GM12892 (cell line): ENCODE results near the gene ODF2.

Experiments used
- POLR2A ChIP-seq: IDR thresholded peaks from 2 replicates; pipeline ENCODE4 v1.6.1; 2011; ENCODE audit warnings: low read depth, low read length, control low read depth
- POLR2AphosphoS5 ChIP-seq: IDR thresholded peaks from 2 replicates; pipeline ENCODE4 v1.6.1; 2011; ENCODE audit warnings: low read depth, low read length, control low read depth
- TAF1 ChIP-seq: IDR thresholded peaks from 2 replicates; pipeline ENCODE4 v1.6.1; 2011; ENCODE audit warnings: low read depth, mild to moderate bottlenecking, control low read depth, low read length, borderline replicate concordance

DNA sequence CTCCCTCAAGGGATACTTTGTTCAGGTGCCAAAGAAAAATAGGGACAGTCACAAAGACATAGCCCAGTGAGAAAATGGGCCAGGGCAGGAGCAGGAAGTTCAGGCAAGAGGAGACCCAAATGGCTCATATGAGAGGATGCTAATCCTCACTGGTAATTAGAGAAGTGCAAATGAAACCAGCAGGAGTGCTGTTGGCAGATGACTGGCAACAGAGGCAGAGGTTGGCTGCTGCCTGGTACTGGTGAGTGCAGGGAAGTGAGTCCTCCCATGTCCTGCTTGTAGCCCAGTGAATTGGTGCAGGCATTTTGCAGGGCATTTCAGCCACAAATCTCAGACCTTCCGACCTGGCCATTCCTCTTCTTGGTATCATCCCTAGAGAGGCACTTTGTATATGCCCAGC lies 23.5 kb downstream of the ODF2 start:
- TF ChIP-seq POLR2AphosphoS5: no peak
- TF ChIP-seq POLR2A: no peak
- no peak for TF ChIP-seq TAF1
